HG02852 (cell line): ENCODE data around the gene CD9.
A peak's percentile ranks its signal among the peaks of the same experiment; 100 is the strongest.
"Not testable (repeated sequence)": the region's sequence is repeated elsewhere in the genome, so short reads cannot be mapped to it uniquely, and the experiment has no call there.

Experiments
- ATAC-seq: cut with Tn5 transposase; IDR thresholded peaks from one replicate; pipeline ENCODE4 v1.9.1; 2021; ENCODE audit warnings: mild to moderate bottlenecking, moderate library complexity; ENCODE audit not compliant: unreplicated experiment

The CD9 gene, protein sequence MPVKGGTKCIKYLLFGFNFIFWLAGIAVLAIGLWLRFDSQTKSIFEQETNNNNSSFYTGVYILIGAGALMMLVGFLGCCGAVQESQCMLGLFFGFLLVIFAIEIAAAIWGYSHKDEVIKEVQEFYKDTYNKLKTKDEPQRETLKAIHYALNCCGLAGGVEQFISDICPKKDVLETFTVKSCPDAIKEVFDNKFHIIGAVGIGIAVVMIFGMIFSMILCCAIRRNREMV

DNA sequence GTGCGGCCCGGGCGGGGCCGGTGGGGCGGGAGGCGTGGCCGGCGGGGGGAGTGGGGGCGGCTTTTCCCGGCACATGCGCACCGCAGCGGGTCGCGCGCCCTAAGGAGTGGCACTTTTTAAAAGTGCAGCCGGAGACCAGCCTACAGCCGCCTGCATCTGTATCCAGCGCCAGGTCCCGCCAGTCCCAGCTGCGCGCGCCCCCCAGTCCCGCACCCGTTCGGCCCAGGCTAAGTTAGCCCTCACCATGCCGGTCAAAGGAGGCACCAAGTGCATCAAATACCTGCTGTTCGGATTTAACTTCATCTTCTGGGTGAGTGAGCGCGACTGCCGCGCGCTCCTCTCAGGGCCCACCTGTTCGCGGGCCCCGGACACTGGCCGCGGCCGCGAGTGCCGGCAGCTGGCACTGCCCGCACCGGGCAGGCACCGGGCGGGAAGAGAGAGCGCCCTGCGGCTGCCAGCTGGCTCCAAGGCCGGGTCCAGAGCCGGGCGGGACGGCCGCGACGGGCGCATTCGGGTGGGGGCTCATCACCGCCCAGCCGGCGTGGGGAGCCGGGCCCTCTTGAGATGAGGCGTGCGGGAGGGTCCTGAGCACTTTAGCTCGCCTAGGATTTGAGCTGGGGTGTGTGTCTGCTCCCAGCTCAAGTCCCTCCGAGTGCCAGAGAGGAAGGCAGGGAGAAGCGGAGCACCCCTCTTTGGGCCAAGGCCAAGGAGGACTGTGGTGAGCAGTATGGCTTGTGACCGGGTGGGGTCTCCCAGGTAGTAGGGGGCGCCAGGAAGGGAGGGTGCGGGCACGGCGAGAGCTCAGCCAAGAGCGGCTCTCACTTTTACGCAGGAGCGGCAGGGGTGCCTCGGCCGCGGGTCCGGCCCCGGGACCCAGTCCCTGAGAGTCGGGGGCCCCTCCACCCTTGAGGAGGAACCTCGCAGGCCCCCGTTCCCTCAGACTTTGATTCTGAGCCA lies at the start of gene CD9:
TSS of gene CD9 (plus strand) at position 145 of the 957 bp plus-strand sequence. CDS start at position 245, 100 bp downstream.
- ATAC-seq = no peak

DNA sequence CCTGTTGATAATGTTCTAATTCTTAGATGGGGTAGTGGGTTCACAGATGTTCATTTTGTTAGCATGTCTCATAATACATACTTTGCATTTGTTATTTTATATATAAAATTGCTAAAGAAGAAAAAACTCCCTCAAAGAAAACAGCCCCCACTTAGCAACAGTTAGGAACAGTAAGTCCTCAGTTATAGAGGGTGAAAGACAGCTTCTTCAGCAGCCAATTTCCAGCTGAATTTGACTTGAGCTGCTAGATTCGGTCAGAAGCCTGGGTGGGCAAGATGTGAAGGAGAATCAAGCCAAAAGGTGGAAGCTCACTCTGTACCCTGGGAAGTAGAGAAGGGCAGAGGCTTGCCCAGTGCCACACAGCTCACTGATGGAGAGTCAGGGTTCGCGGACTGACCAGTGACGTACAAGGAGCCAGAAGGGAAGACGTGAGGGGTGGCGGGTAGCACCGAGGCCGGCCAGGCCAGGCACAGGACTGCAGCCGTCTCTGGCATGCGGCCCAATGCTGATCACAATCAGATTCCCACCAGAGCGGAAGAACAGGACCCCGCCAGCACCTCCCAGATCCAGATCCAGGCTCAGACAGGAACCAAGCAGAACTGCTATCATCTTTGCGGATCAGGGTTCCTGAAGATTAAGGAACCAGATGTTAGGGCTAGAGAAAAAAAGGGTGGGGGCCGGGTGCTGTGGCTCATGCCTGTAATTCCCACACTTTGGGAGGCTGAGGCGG lies 45.3 kb upstream of the CD9 start:
- no peak for ATAC-seq

DNA sequence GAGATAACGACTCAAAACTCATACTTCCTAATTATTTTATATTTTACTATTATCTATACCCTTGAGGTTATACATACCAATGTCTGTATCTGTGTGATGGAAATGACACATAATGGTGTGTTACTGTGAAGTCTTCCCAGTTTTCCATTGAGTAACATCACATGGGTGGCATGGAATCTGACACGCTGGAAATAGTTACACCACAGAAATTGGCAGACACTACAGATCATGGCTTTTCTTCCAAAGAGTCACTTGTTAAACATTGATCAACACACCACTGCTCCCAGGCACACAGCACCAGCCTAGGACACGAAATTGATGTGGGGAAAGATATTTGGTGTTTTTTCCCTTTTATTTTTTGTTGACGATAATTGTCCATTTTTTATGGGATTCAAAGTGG lies 42.7 kb upstream of the CD9 start:
- no peak for ATAC-seq

DNA sequence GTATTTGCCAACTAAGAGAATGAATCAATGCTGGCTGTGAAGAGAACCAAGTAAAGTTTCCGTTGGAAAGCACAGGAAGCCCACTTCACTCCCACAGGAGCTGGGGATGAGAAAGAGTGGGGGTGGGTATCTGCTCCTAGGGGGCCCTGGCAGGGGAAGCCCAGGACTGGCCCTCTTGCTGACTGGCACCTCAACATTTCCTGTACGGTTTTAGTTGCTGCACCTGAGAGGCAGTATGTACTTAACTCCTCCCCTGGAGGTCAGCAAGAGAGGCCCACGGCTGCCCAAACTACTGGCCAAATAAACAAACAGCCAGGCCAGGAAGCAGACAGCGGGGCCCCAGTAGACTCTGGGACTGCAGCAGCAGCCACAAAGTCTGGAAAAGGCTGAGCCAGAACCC lies 41.9 kb upstream of the CD9 start:
- ATAC-seq = no peak

DNA sequence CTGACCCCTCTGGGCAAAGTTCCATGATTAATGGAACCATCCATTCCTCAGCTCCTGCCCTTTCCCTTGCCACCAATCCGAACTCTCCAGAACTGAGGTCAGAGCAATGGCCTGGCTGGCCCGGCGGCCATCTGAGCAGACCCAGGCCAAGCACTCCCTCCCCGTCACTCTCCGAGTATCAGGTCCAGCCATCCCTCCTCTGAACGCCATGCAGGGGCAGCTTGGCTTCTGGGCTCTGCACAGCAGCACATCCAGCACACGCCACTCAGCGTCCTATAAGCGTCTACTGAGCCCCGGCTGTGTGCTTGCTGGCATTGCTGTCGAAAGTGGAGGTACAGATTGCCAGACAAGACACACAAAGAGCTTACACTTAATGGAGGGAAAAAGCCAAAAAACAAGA lies 41.5 kb upstream of the CD9 start:
- ATAC-seq = no peak

DNA sequence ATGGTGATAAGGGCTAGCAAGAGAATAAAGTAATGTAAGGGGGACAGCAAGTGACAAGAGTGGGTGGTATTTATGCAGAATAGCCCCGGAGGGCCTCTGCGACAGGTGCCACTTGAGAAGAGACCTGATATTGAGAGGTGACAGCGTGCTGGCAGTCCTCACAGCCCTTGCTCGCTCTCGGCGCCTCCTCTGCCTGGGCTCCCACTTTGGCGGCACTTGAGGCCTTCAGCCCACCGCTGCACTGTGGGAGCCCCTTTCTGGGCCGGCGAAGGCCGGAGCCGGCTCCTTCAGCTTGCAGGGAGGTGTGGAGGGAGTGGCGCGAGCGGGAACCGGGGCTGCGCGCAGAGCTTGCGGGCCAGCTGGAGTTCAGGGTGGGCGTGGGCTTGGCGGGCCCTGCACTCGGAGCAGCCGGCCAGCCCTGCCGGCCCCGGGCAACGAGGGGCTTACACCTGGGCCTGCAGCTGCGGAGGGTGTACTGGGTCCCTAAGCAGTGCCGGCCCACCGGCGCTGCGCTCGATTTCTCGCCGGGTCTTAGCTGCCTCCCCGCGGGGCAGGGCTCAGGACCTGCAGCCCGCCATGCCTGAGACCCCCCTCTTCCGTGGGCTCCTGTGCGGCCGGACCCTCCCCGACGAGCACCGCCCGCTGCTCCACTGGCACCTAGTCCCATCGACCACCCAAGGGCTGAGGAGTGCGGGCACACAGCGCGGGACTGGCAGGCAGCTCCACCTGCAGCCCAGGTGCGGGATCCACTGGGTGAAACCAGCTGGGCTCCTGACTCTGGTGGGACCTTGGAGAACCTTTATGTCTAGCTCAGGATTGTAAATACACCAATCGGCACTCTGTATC lies 40.8 kb upstream of the CD9 start:
- ATAC-seq = not testable (repeated sequence)

DNA sequence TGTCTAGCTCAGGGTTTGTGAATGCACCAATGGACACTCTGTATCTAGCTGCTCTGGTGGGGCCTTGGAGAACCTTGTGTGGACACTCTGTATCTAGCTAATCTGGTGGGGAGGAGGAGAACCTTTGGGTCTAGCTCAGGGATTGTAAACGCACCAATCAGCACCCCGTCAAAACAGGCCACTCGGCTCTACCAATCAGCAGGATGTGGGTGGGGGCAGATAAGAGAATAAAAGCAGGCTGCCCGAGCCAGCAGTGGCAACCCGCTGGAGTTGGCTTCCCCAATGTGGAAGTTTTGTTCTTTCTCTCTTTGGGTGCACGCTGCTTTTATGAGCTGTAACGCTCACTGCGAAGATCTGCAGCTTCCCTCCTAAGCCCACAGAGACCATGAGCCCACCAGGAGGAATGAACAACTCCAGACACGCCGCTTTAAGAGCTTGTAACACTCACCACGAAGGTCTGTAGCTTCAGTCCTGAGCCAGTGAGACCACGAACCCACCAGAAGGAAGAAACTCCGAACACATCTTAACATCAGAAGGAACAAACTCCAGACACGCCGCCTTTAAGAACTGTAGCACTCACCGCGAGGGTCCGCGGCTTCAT lies 40.1 kb upstream of the CD9 start:
- not testable (repeated sequence) for ATAC-seq

DNA sequence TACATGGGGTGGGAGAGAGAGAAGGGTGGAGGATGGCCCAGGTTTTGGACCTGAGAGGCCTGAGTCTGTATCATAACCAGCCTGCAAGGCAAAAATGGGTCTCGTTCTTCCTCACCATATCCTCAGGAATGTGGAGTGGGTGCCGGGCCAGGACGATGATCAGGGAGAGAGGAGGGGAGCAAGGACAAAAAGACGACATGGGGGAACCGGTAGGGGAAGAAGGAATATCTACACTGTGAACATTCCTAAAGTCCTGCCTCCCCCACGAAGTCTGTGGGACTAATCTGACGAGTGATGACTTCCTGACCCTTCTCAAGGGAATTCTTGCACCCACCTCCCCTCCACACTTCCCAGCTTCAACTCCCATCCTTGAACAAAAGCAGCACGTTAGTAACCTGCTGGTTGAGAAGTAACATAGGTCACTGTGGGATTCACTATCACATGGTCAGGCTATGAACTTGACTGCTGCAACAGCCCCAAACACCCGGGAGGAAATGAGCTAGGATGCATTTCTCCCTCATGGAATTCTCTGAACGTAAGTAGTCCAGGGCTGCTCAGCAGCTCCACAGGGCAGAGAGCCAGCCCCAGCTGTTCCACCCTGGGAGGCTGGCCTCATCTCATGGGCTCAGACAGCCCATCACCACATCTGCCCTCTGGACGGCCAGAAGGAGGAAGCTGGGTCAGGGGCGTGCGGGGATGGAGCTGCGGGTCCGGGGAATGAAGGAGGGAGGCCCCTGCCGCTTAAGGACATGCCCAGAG lies 38.9 kb upstream of the CD9 start:
- ATAC-seq = no peak

DNA sequence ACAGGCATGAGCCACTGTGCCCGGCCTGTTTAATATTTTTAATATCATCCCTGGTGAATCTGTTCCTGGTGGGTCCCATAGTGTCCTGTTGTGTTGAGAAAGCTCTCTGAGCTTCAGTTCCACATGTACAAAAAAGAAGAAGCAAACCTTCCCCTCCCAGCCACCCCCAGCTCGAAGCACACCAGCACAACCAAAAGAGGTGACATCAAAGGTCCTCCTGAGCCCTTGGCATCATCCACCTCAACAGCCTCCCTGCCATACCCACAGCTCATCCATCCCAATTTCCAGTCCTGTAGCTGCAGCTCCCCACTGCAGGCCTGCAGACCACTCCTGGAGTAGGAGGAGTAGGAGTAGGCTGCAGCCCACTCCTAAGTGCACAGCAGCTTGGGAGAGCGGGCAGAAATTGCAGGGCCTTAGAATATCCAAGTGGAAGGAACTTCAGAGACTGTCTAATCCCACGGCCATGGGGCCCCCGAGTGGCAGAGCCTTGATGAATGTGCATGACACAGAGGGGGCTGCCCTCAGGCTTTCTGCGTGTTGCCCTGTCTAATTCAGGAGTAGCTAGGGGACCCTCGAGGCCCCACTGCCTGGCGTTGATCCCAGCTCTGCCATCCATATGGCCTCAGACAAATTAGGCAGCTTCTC lies 36.7 kb upstream of the CD9 start:
- ATAC-seq = no peak

DNA sequence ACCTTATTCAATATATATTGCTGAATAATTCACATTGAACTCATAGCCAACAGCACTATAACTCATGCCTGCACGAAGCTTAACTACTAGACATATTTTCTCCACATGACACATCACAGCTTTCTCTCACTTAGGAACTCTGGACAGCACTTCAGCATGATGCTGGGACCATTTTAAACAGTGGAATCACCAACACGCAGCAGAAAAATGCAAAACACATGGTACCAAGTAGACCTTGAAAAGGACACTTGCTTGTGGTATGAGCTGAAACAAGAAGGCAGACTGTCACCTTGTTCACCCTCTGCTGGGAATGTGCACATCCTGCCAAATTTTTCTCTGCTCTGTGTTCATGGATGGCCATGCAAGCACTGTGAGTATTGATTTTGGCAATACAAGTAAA lies 34.8 kb upstream of the CD9 start:
- ATAC-seq = no peak

DNA sequence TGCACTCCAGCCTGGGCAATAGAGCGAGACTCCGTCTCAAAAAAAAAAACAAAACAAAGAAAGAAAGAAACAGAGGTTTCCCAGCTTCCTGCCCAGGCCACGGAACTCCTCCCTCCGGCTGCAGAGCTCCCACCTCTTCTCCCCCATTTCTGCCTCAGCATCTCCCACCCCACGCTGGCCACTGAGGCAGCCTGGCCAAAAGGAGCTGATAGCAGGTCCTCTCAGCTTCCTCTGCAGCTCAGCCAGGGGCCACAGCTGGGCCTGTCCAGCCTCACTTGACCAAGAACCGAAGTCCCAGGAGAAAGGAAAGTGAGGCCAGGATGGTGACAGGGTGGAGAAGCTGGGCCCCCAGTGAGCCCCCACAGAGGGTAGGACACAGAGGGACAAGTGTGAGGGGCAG lies 33.4 kb upstream of the CD9 start:
- no peak for ATAC-seq

DNA sequence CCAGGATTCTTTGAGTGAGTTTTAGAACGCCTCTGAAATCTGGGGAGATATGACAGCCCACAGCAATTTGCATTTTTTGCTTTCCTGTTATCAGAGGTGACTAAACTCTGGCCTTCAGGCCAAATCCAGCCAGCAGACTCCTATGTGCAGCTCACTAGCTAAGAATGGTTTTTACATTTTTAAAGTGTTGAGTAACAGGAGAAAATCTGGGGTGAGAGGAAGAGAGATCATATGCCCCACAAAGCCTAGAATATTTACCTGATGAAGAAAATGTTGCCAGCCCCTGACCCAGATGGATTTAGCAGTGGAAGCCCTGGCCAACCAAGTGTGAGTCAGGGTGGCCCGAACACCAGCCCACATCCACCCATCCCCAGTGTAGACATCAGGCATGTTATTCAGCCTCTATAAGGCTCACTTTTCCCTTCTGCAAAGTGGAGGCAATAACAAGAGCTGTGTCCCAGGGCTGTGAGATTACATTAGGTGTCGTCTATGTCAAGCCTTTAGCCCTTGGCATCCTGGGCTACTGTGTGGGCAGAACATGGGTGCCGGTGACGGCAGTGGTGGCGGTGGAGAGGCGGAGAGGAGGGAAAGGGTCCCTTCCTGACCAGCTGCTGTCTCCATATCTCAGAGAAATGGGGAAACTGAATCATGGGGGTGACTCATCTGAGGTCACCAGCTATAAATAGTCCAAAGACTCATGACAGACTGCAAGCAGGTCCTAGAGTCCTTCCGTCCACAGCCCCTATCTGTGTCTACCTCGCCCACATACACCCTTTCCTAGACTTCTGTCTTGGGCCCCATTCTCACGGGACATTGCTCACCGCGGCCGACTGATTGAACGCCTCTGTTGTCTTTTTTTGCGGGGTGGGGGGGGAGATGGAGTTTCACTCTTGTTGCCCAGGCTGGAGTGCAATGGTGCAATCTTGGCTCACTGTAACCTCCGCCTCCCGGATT lies 32.6 kb upstream of the CD9 start:
- ATAC-seq = peak; percentile 81

DNA sequence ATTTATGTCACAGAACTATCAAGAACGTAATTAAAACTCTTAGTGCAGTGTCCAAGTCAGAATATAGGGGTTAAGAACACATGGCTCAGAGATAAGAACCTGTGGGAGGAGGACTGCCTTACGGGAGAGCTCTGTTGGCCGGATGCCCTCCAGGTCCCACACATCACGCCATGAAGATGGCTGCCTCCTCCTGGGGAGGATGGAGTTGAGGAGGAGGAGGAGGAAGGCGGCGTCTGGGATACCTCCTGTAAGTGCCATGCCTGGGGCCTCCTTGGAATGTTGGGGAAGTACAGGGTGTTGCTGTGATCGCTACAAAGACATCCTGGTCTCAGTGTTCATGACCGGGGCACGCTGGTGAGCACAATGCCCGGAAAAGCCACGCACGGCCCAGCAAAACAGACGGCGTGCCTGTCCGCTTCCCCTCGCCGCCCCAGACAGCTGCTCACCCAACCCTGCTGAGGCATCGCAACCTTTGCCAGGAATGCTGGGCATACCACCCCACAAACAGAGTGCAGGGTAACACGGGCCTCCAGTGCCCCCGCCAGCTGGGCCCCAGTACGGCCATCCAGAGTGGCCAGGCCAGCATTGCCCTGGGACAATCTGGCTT lies 28.7 kb upstream of the CD9 start:
- no peak for ATAC-seq

DNA sequence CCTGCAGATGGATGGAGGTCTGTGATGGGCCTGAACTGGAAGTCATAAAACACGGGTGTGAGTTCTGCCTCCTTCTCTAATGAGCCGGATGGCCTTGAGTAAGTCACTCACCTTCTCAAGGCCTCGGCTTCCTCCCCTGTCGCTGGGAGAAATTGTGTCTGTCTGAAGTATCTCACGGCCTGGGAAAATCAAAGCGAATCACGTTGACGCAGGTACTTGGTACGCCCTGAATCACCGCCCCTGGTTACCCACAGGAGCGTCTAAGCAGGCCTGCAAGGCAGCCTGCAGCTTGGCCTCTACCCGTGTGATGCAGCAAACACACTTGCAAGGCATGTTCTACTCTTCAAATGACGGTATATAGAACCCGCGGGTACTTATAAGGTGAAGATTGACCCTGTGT lies 28.1 kb upstream of the CD9 start:
- ATAC-seq = no peak

DNA sequence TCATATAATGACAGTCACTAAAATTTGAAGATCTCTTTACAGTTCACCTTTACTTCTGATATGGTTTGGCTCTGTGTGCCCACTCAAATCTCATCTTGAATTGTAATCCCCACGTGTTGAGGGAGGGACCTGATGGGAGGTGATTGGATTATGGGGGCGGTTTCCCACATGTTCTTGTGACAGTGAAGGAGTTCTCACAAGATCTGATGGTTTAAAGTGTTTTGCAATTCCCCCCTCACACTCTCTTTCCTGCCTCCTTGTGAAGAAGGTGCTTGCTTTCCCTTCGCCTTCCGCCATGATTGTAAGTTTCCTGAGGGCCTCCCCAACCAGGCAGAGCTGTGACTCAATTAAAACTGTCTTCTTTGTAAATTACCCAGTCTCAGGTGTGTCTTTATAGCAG lies 27.3 kb upstream of the CD9 start:
- ATAC-seq = no peak

DNA sequence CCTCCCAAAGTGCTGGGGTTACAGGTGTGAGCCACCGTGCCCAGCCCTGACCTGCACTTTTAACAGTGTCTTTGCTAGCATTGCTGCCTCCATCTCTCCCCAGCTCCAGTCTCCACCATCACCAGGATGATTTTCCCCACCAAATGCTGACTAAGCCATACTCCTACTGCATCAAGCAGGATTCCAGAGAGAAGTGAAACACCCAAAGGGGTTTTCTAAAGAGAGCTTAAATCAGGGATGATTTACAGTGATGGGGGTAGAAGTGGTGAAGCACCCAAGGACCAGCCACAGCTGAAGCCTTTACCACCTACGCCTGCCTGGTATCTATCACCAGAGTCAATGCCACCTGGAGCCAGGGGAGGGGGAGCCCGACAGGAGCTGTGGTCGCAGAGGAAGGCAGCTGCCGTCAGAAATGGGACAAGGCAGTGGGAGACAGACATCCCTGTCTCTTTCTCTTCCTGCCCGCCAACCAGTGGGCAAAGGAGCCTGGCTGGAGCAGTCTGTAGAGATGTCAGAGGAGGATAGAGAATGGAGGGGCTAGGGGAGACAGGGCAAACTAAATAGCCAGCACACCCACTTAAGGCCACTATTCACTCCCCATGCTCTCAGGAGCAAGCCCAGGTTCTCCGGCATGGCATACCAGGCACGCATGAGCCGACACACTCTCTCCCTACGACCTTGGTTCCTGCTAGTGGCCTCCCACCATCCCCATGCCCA lies 22.4 kb upstream of the CD9 start:
- ATAC-seq = no peak
